Cardiac muscle cell (in vitro differentiated cells and primary cell): ENCODE measurements around the gene ITIH4. TPM values are rescaled to one million over a fixed set of nuclear protein-coding genes. Genes with fewer than 3 reads are reported as not detected.
A peak's percentile ranks its signal among the peaks of the same experiment; 100 is the strongest.

Source experiments
- DNase-seq, 2 donors: peaks; one replicate each; pipeline versions ENCODE4 v3.0.0 to v3.0.0-alpha.2; 2010 to 2017; ENCODE audit warnings: low read depth in 1 of 2, low spot score in 1 of 2
- H3K27ac ChIP-seq: fragments of 200-600 bp; sonication (generic); 2 replicates; pipeline ENCODE4 v1.5.1; 2016
- H3K27me3 ChIP-seq: fragments of 200-600 bp; sonication (generic); 2 replicates; pipeline ENCODE4 v1.6.0; 2016; ENCODE audit warnings: control low read depth
- H3K36me3 ChIP-seq: fragments of 200-600 bp; sonication (generic); 2 replicates; pipeline ENCODE4 v1.5.1; 2016; ENCODE audit warnings: control low read depth
- H3K4me1 ChIP-seq: fragments of 200-600 bp; sonication (generic); 2 replicates; pipeline ENCODE4 v1.8.1; 2017; ENCODE audit warnings: low read depth, mild to moderate bottlenecking, mixed run types
- H3K4me3 ChIP-seq: fragments of 200-600 bp; sonication (generic); 2 replicates; pipeline ENCODE4 v1.5.1; 2016; ENCODE audit warnings: mild to moderate bottlenecking
- H3K9me3 ChIP-seq: fragments of 200-600 bp; sonication (generic); 2 replicates; pipeline ENCODE4 v1.5.1; 2017; ENCODE audit warnings: low read depth, mild to moderate bottlenecking, control low read depth
- polyA plus RNA-seq: library from polyadenylated mRNA; unstranded; fragments of >200 nt; fragmentation: Nextera tagmentation; extraction: Ambion mirVana; gene quantifications from 2 replicates; pipeline ENCODE4 v1.2.1, GENCODE V29; 2016
- total RNA-seq: library from RNA; depleted of rRNA; stranded (reverse); fragments of >200 nt; gene quantifications from 2 replicates; pipeline ENCODE4 v1.2.3, GENCODE V29; 2016
- TF ChIP-seq, protein P1 (sequence below): IDR thresholded peaks from 2 replicates; pipeline ENCODE4 v1.5.1; 2012; ENCODE audit warnings: low read depth, mild to moderate bottlenecking, low read length

Gene ITIH4
- total and polyA plus RNA-seq, 2 experiments from 2014 or later, result 2.0 to 2.9 TPM

- TF ChIP-seq, protein P1, sequence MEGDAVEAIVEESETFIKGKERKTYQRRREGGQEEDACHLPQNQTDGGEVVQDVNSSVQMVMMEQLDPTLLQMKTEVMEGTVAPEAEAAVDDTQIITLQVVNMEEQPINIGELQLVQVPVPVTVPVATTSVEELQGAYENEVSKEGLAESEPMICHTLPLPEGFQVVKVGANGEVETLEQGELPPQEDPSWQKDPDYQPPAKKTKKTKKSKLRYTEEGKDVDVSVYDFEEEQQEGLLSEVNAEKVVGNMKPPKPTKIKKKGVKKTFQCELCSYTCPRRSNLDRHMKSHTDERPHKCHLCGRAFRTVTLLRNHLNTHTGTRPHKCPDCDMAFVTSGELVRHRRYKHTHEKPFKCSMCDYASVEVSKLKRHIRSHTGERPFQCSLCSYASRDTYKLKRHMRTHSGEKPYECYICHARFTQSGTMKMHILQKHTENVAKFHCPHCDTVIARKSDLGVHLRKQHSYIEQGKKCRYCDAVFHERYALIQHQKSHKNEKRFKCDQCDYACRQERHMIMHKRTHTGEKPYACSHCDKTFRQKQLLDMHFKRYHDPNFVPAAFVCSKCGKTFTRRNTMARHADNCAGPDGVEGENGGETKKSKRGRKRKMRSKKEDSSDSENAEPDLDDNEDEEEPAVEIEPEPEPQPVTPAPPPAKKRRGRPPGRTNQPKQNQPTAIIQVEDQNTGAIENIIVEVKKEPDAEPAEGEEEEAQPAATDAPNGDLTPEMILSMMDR, result peak; percentile 39
Measured at GRCh38 chr3:52798978-52799476, 31.4 kb downstream of the ITIH4 start.

DNA sequence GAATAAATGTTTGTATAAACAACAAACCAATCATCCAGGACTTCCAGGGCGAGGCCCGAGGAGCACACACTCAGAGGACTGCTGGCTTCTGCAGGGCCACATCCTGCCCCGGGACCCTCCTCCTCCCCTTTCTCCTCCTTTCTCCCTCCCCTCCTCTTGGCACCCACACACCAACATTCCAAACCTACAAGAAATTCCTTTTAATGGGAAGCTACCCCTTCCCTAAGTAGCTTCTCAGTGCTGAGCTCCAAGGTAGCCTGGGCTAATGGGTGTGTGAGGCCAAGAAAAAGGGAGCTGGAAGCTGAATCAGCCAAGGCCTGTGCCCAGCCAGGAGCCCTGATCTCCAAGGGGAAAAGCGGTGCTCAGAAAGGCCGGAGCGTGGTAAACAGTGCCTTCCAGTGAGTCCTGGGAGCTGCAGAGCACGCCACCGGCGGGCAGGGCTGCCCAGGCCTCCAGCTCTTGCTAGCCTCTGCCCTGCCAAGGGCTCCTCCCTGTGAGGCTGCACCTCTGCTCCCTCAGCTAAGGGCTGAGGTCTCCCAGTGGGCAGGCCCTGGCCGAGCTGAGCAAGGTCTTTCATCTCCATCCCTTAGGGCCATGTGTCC is 32.0 kb downstream of the ITIH4 start:
- H3K4me3 ChIP-seq, result no peak overlapping the region
- H3K27me3 ChIP-seq, result no peaks in the 10 kb centered on the region
- no peaks in the 10 kb centered on the region for H3K9me3 ChIP-seq
- no peaks in the 10 kb centered on the region for H3K36me3 ChIP-seq
- peak in 1 of 2 donors; percentile 32 for DNase-seq
- no peaks in the 10 kb centered on the region for H3K4me1 ChIP-seq
- H3K27ac ChIP-seq, result no peak overlapping the region
- TF ChIP-seq, protein P1, result no peak

More at GRCh38 chr3:52798978-52799476, 31.4 kb downstream of the ITIH4 start:
- Histone ChIP-seq H3K4me3 (no peak overlapping the region), H3K4me1 (no peaks in the 10 kb centered on the region), H3K9me3 (no peaks in the 10 kb centered on the region), H3K36me3 (no peaks in the 10 kb centered on the region), H3K27ac (no peak overlapping the region), H3K27me3 (no peaks in the 10 kb centered on the region)
- peak in 1 of 2 donors; percentile 9 for DNase-seq

- DNase-seq, result no peak
- TF ChIP-seq, protein P1, result no peak
- H3K27ac ChIP-seq, result no peak overlapping the region
Measured at GRCh38 chr3:52796411-52796810, 34.1 kb downstream of the ITIH4 start.

GRCh38 chr3:52795298-52795900 is 35.1 kb downstream of the ITIH4 start:
- Histone ChIP-seq H3K4me3 (no peak overlapping the region), H3K4me1 (no peaks in the 10 kb centered on the region), H3K36me3 (no peaks in the 10 kb centered on the region), H3K27ac (no peak overlapping the region), H3K9me3 (no peaks in the 10 kb centered on the region), H3K27me3 (no peaks in the 10 kb centered on the region)
- TF ChIP-seq, protein P1, result no peak
- DNase-seq, result no peak

More at GRCh38 chr3:52796411-52796810, 34.1 kb downstream of the ITIH4 start:
- H3K4me3 ChIP-seq, result no peak overlapping the region
- H3K4me1 ChIP-seq, result no peaks in the 10 kb centered on the region
- no peaks in the 10 kb centered on the region for H3K27me3 ChIP-seq
- H3K36me3 ChIP-seq, result no peaks in the 10 kb centered on the region
- no peaks in the 10 kb centered on the region for H3K9me3 ChIP-seq

DNA sequence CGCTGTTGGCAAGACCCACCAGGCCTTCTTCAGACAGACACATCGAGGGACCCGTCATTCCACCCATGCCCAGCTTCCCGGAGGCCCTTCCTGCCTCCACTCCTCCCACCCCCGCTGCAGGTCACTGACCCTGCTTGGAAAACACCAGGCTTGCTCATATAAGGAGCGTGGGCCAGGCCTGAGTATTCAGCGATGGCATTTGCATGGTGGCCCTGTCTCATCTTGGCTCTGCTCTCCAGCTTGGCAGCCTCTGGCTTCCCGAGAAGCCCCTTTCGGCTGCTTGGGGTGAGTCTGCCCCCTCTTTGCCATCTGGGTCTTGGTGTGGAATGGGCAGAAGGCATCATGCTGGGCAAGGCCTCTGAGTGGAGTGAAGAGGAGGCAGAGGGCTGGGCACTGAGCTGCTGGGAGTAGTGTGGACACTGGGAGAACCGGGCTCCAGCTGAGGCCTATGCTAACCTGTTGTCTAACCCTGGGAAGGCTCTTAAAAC is 35.8 kb downstream of the ITIH4 start, which contains the start of gene ITIH3:
TSS of gene ITIH3 (plus strand) at position 185 of the 488 bp plus-strand sequence. CDS start at position 193, 8 bp downstream.
- Histone ChIP-seq H3K9me3 (no peaks in the 10 kb centered on the region), H3K27me3 (no peaks in the 10 kb centered on the region), H3K4me1 (no peaks in the 10 kb centered on the region), H3K4me3 (no peak within 1 kb of the TSS), H3K36me3 (no peaks in the 10 kb centered on the region), H3K27ac (no peak within 1 kb of the TSS)
- DNase-seq, result peak in 1 of 2 donors; percentile 7
- TF ChIP-seq, protein P1, result no peak
